ENCODE results near the gene ATP4A.

Gene ATP4A

GRCh38 chr19:35500611-35501010 lies 62.8 kb downstream of the ATP4A start:
- CTCF ChIA-PET: no interaction called here
- no peak overlapping the region for H3K27ac ChIP-seq
- DNase-seq (ENCODE audit: low spot score): no peak
- no peak for TF ChIP-seq CTCF (conservative IDR thresholded peaks at IDR 0.05; ENCODE audit: low read depth)
- POLR2A ChIA-PET (ENCODE audit: low non-redundant PET): interaction anchor here (0.6 kb wide), 1 partner anchor 144 kb away, joined by 9 read pairs; no protein-coding TSS in a partner anchor
